GM19239 (cell line): ENCODE data around the gene GNB4.
A peak's percentile ranks its signal among the peaks of the same experiment; 100 is the strongest.

Experiments
- DNase-seq: peaks from one replicate; pipeline ENCODE4 v3.0.0; 2011; ENCODE audit warnings: low spot score; ENCODE audit not compliant: insufficient read length
- FAIRE-seq: peaks from 2 replicates; lab custom pipeline; 2011; peaks lifted over from hg19 to GRCh38; lab: Jason Lieb, UNC

GNB4 gene

DNA sequence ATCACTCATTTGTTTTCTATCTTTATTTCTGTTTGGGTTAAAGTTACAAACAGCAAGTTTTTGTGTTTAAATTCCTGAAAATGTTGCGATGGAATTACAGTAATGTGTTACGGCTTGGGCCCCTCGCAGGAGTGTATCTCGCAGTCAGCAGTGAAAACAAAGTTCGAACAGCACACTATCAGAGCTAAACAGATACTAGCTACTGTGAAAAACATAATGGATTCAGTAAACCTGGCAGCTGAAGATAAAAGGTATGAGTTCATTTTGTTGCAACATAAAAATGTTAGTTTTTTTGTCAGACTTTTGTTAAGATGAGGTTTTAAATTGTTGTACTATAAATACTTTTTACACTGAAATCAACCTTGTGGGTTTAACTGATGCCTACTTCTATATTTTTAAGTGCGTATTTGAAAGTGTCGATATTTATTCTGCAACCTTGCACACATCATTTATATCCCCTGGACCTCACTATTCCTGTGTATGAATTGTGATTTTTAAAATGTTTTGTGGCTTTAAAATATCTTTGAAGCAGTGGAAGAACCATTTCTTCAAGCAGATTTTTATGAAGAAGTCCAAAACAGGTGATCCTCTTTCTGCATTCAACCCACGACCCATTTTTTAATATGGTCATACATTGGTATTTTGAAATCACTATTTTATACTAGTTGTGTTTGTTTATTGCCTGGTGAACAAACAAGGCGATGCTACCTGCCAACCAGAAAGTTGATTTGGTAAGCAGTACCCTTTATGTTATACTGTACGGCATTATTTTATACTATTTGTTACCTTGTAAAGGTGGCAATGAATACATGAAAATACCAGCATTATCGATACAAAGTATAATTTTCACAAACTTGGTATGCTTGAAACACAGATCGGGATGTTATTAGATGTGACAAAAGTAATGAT is 75.9 kb downstream of the GNB4 start:
- FAIRE-seq: no peak
- no peak for DNase-seq

DNA sequence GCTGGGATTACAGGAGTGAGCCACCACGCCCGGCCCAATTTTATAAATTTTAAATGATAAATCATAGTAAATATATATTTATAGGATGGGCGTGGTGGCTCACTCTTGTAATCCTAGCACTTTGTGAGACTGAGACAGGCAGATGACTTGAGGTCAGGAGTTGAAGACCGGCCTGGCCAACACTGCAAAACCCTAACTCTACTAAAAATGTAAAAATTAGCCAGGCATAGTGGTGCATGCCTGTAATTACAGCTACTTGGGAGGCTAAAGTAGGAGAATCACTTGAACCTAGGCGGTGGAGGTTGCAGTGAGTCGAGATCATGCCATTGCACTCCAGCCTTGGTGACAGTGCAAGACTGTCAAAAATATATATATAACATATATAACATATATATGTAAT is 77.3 kb downstream of the GNB4 start:
- no peak for DNase-seq
- FAIRE-seq: no peak

DNA sequence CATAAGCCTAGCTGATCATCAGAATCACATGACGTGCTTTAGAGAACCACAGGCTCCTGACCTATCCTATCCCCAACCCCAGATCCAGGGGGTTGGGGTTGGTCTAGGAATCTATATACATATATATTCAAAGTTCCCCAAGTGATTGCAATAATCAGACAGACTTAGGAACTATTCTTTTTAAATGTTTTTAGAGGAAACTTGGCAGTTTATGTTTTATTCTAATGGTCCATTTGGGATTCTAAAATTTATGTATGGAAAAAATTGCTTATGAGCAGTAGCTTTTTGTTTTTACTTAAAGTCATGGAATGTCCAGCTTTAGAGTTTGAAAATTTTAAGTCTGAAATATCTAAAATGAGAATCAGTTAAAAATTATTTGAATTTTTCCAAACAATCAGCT is 81.6 kb downstream of the GNB4 start:
- FAIRE-seq (no peak), DNase-seq (no peak)

DNA sequence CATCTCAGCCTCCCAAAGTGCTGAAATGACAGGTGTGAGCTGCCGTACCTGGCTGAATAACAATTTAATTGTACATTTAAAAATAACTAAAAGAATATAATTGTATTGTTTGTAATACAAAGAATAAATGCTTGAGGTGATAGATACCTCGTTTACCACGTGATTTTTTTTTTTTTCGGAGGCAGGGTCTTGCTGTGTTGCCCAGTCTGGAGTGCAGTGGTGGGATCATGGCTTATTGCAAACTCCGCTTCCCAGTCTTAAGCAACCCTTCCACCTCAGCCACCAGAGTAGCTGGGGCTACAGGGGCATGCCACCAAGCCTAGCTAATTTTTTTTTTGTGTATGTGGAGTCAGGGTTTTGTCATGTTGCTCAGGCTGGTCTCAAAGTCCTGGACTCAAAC is 87.9 kb downstream of the GNB4 start:
- FAIRE-seq (no peak), DNase-seq (no peak)

DNA sequence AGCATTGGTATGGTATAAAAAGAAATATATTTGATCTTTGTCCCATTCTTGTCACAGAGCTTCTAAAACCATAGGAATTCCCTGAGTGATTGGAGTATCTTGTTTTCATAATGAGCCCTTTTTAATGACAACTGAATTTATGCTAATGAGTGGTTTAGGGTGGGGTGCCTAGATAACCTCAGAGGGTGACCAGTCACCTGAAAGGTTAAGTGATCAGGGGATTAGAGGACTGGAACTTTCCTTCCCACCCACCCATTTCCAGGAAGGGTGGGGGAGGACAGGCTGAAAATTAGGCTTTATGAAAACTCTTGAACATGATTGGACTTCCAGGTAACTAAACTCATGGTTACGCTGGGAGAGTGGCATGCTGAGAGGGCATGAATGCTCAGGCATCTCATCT is 95.3 kb downstream of the GNB4 start:
- FAIRE-seq (no peak), DNase-seq (no peak)

DNA sequence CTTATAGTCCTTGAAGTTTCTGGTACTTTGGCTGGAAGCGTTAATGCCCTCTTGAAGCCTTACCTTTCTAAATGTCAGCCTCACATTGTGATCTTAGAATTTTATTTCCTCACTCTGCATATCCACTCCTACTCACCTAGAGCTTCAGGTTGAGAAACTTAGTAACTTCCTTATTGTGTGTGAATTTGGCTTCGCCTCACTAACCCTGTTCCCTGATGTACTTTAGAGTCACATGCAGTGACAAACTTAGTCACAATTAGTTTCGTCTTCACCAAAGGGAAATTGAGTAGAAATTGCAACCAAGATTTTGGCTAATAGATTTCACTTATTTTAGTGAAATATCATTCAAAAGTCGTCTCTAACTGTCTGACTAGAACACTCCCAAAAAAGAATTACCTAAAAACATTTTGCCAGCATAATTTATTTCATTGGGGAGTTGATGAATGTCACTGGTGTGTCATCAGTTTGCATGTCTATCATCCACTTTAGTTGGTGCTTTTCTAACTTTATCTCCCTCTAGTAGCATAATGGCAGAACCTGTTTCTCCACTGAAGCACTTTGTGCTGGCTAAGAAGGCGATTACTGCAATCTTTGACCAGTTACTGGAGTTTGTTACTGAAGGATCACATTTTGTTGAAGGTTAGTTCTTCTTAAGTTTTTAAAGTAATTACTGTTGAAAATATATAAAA is 102.8 kb downstream of the GNB4 start:
- no peak for FAIRE-seq
- peak; percentile 23 for DNase-seq

DNA sequence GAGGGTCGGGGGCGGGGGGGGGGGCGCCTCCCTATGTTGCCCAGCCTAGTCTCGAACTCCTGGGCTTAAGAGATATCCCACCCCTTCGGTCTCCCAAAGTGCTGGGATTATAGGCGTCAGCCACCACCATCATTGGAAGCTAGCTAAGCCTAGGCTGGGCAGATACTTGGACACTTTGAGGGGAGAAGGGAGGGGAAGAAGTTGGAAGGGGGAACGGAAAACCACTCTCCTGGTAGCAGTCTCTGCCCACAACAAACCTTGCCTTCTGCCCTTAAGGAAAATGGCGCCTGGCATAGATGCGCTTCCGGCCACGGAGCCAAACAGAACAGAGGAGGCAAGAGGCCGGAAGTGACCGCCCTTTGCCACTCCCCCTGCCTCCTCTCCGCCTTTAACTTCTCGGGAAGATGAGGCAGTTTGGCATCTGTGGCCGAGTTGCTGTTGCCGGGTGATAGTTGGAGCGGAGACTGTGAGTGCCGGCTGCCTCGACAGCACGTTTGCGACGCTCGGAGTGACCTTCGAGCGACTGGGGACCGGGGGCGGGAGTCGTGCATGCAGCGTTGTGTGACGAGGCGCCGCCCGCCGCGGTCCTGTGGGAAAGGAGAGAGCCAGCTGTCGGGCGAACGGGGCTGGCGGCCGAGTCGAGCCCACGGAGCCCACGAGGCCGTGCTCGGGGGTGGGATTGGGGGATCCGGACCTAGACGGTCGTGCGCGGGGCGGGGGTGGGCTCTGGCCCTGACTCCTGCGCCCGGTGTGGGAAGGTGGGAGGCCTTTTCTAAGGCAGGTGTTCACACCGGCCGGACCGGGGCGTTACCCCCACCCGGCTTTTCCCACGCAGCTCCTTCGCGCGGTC is 103.7 kb downstream of the GNB4 start, which contains the start of gene MFN1:
MFN1 (plus strand) TSS at position 365 of the 850 bp plus-strand sequence. CDS start 1,143 bp downstream, outside the sequence.
- FAIRE-seq (peak; percentile 98), DNase-seq (peak; percentile 74)
